Naive B cell (primary cell): ENCODE measurements around the gene TOMM34. TPM values are rescaled to one million over a fixed set of nuclear protein-coding genes. Genes with fewer than 3 reads are reported as not detected.

Source experiments
- ATAC-seq, 2 donors: fragments of 150-1000 bp; cut with Tn5 transposase; 2 replicates each; pipeline ENCODE4 v1.10.0; 2021; ENCODE audit warnings: low read depth in 2 of 2, mild to moderate bottlenecking in 2 of 2, moderate library complexity in 2 of 2
- DNase-seq: peaks from one replicate; pipeline ENCODE4 v3.0.0; 2022
- H3K27ac Mint-ChIP-seq, 6 donors: one replicate each; pipeline ENCODE4 v1.8.0; 2020 to 2022; ENCODE audit warnings: mild to moderate bottlenecking in 6 of 6, mixed read lengths in 6 of 6, moderate library complexity in 5 of 6, inconsistent platforms in 2 of 6
- H3K27me3 Mint-ChIP-seq, 3 donors: one replicate each; pipeline ENCODE4 v1.8.0; 2021 to 2022; ENCODE audit warnings: mixed read lengths in 3 of 3, mild to moderate bottlenecking in 1 of 3
- H3K36me3 Mint-ChIP-seq, 2 donors: one replicate each; pipeline ENCODE4 v1.8.0; 2020 to 2022; ENCODE audit warnings: mixed read lengths in 2 of 2, inconsistent platforms in 1 of 2, mild to moderate bottlenecking in 1 of 2
- H3K4me1 Mint-ChIP-seq, 3 donors: one replicate each; pipeline ENCODE4 v1.8.0; 2020 to 2022; ENCODE audit warnings: mixed read lengths in 3 of 3, inconsistent platforms in 1 of 3, mild to moderate bottlenecking in 1 of 3, moderate library complexity in 1 of 3
- H3K4me3 Mint-ChIP-seq, 8 donors: one replicate each; pipeline ENCODE4 v1.8.0; 2020 to 2022; ENCODE audit warnings: mild to moderate bottlenecking in 8 of 8, mixed read lengths in 8 of 8, moderate library complexity in 8 of 8, inconsistent platforms in 2 of 8
- H3K9me3 Mint-ChIP-seq, 7 donors: one replicate each; pipeline ENCODE4 v1.8.0; 2020 to 2022; ENCODE audit warnings: mixed read lengths in 7 of 7, mild to moderate bottlenecking in 5 of 7, inconsistent platforms in 2 of 7, moderate library complexity in 1 of 7
- polyA plus RNA-seq, 6 donors: library from polyadenylated mRNA; unstranded; fragments of 300-500 nt; fragmentation: Illumina TruSeq; gene quantifications; one replicate each; pipeline ENCODE4 v1.2.3, GENCODE V29; 2021; ENCODE audit warnings: low read depth in 6 of 6

TOMM34 gene
- polyA plus RNA-seq, 6 donors from 2014 or later = 24.8 to 49.1 (median 38.4) TPM

- DNase-seq (no peak), ATAC-seq (no peak)
- Mint-ChIP-seq H3K27ac (peak overlapping the region in 3 of 6 donors; percentile 24 to 79 (median 29)), H3K27me3 (no peaks in the 10 kb centered on the region), H3K9me3 (no peaks in the 10 kb centered on the region), H3K4me1 (peaks cover 0 to under 1% (median 0%) of the 10 kb centered on the region in 3 donors), H3K36me3 (peaks cover 7 to 10% of the 10 kb centered on the region in 2 donors), H3K4me3 (no peak overlapping the region)
Observed at GRCh38 chr20:44941120-44941691, 19.0 kb downstream of the TOMM34 start.

- DNase-seq (no peak), ATAC-seq (no peak)
- H3K36me3 Mint-ChIP-seq = peaks cover 7 to 16% of the 10 kb centered on the region in 2 donors
- no peaks in the 10 kb centered on the region for H3K4me1 Mint-ChIP-seq
- H3K27me3 Mint-ChIP-seq = no peaks in the 10 kb centered on the region
- H3K4me3 Mint-ChIP-seq = no peak overlapping the region
- H3K27ac Mint-ChIP-seq = peak overlapping the region in 1 of 6 donors; percentile 85
- no peaks in the 10 kb centered on the region for H3K9me3 Mint-ChIP-seq
Observed at GRCh38 chr20:44938637-44939036, 21.6 kb downstream of the TOMM34 start.

- peaks cover 7 to 11% of the 10 kb centered on the region in 2 donors for H3K36me3 Mint-ChIP-seq
- peak overlapping the region in 2 of 6 donors; percentile 9 to 86 for H3K27ac Mint-ChIP-seq
- no peaks in the 10 kb centered on the region for H3K4me1 Mint-ChIP-seq
- no peak for DNase-seq
- ATAC-seq = no peak
- no peak overlapping the region for H3K4me3 Mint-ChIP-seq
- H3K27me3 Mint-ChIP-seq = no peaks in the 10 kb centered on the region
- no peaks in the 10 kb centered on the region for H3K9me3 Mint-ChIP-seq
Observed at GRCh38 chr20:44936510-44936909, 23.7 kb downstream of the TOMM34 start.

- H3K9me3 Mint-ChIP-seq = no peaks in the 10 kb centered on the region
- no peaks in the 10 kb centered on the region for H3K4me1 Mint-ChIP-seq
- ATAC-seq = no peak
- no peak overlapping the region for H3K27ac Mint-ChIP-seq
- DNase-seq = no peak
- H3K4me3 Mint-ChIP-seq = no peak overlapping the region
- H3K27me3 Mint-ChIP-seq = no peaks in the 10 kb centered on the region
- H3K36me3 Mint-ChIP-seq = peaks cover 6 to 9% of the 10 kb centered on the region in 2 donors
Observed at GRCh38 chr20:44932916-44933315, 27.3 kb downstream of the TOMM34 start.

GRCh38 chr20:44931911-44932310, 28.3 kb downstream of the TOMM34 start:
- Mint-ChIP-seq H3K27me3 (no peaks in the 10 kb centered on the region), H3K4me1 (no peaks in the 10 kb centered on the region), H3K4me3 (no peak overlapping the region), H3K27ac (no peak overlapping the region), H3K9me3 (no peaks in the 10 kb centered on the region), H3K36me3 (peaks cover 6 to 9% of the 10 kb centered on the region in 2 donors)
- no peak for DNase-seq
- ATAC-seq = no peak

GRCh38 chr20:44930517-44931168, 29.6 kb downstream of the TOMM34 start:
- Mint-ChIP-seq H3K27ac (peak overlapping the region in 1 of 6 donors; percentile 34), H3K27me3 (no peaks in the 10 kb centered on the region), H3K9me3 (no peaks in the 10 kb centered on the region), H3K4me3 (no peak overlapping the region), H3K4me1 (no peaks in the 10 kb centered on the region), H3K36me3 (peaks cover 5 to 12% of the 10 kb centered on the region in 2 donors)
- DNase-seq (no peak), ATAC-seq (no peak)

- Mint-ChIP-seq H3K9me3 (no peaks in the 10 kb centered on the region), H3K27me3 (no peaks in the 10 kb centered on the region), H3K4me3 (no peak overlapping the region), H3K36me3 (peaks cover 0 to 26% of the 10 kb centered on the region in 2 donors), H3K4me1 (no peaks in the 10 kb centered on the region), H3K27ac (no peak overlapping the region)
- ATAC-seq = no peak
- DNase-seq = no peak
Observed at GRCh38 chr20:44928595-44928994, 31.6 kb downstream of the TOMM34 start.

- no peak overlapping the region for H3K27ac Mint-ChIP-seq
- DNase-seq (no peak), ATAC-seq (no peak)
- H3K4me1 Mint-ChIP-seq = no peaks in the 10 kb centered on the region
- H3K9me3 Mint-ChIP-seq = no peaks in the 10 kb centered on the region
- H3K27me3 Mint-ChIP-seq = no peaks in the 10 kb centered on the region
- H3K4me3 Mint-ChIP-seq = no peak overlapping the region
- H3K36me3 Mint-ChIP-seq = peaks cover 4 to 18% of the 10 kb centered on the region in 2 donors
Observed at GRCh38 chr20:44924541-44924940, 35.7 kb downstream of the TOMM34 start.

- peaks cover 8 to 23% of the 10 kb centered on the region in 2 donors for H3K36me3 Mint-ChIP-seq
- ATAC-seq = no peak
- H3K4me3 Mint-ChIP-seq = no peak overlapping the region
- H3K9me3 Mint-ChIP-seq = no peaks in the 10 kb centered on the region
- H3K27ac Mint-ChIP-seq = peak overlapping the region in 1 of 6 donors; percentile 80
- no peak for DNase-seq
- no peaks in the 10 kb centered on the region for H3K27me3 Mint-ChIP-seq
- no peaks in the 10 kb centered on the region for H3K4me1 Mint-ChIP-seq
Observed at GRCh38 chr20:44921447-44921846, 38.8 kb downstream of the TOMM34 start.

GRCh38 chr20:44918761-44919160, 41.4 kb downstream of the TOMM34 start:
- Mint-ChIP-seq H3K4me1 (peaks cover 3 to 7% (median 4%) of the 10 kb centered on the region in 3 donors), H3K9me3 (no peaks in the 10 kb centered on the region), H3K27ac (no peak overlapping the region), H3K4me3 (no peak overlapping the region), H3K27me3 (no peaks in the 10 kb centered on the region), H3K36me3 (peaks cover 8% of the 10 kb centered on the region in 2 donors)
- no peak for DNase-seq
- no peak for ATAC-seq

GRCh38 chr20:44918342-44918741, 41.9 kb downstream of the TOMM34 start:
- Mint-ChIP-seq H3K27ac (peak overlapping the region in 1 of 6 donors; percentile 52), H3K36me3 (peaks cover 8% of the 10 kb centered on the region in 2 donors)

GRCh38 chr20:44917399-44917798, 42.8 kb downstream of the TOMM34 start:
- Mint-ChIP-seq H3K4me3 (no peak overlapping the region), H3K27me3 (no peaks in the 10 kb centered on the region), H3K4me1 (peaks cover 4 to 7% (median 5%) of the 10 kb centered on the region in 3 donors), H3K27ac (no peak overlapping the region), H3K9me3 (no peaks in the 10 kb centered on the region), H3K36me3 (peaks cover 4 to 8% of the 10 kb centered on the region in 2 donors)
- ATAC-seq (no peak), DNase-seq (no peak)

More at GRCh38 chr20:44918342-44918741, 41.9 kb downstream of the TOMM34 start:
- Mint-ChIP-seq H3K9me3 (no peaks in the 10 kb centered on the region), H3K4me3 (no peak overlapping the region), H3K27me3 (no peaks in the 10 kb centered on the region), H3K4me1 (peaks cover 3 to 7% (median 4%) of the 10 kb centered on the region in 3 donors)
- ATAC-seq = no peak
- DNase-seq = no peak

GRCh38 chr20:44916586-44916985, 43.6 kb downstream of the TOMM34 start:
- Mint-ChIP-seq H3K36me3 (peaks cover 4 to 8% of the 10 kb centered on the region in 2 donors), H3K4me1 (peaks cover 4 to 9% (median 7%) of the 10 kb centered on the region in 3 donors), H3K4me3 (no peak overlapping the region), H3K9me3 (no peaks in the 10 kb centered on the region), H3K27me3 (no peaks in the 10 kb centered on the region), H3K27ac (no peak overlapping the region)
- ATAC-seq = no peak
- no peak for DNase-seq

- peak overlapping the region in 2 of 8 donors; percentile 30 to 56 for H3K4me3 Mint-ChIP-seq
- H3K4me1 Mint-ChIP-seq = peaks cover 11 to 19% (median 14%) of the 10 kb centered on the region in 3 donors
- no peaks in the 10 kb centered on the region for H3K9me3 Mint-ChIP-seq
- peaks cover 4 to 8% of the 10 kb centered on the region in 2 donors for H3K36me3 Mint-ChIP-seq
- H3K27ac Mint-ChIP-seq = peak overlapping the region in 2 of 6 donors; percentile 75 to 91
- no peaks in the 10 kb centered on the region for H3K27me3 Mint-ChIP-seq
- DNase-seq (no peak), ATAC-seq (no peak)
Observed at GRCh38 chr20:44914924-44915323, 45.3 kb downstream of the TOMM34 start.
